HG03432 (cell line): Measurements from ENCODE around the gene IQCH.
"Not testable (repeated sequence)": the region's sequence is repeated elsewhere in the genome, so short reads cannot be mapped to it uniquely, and the experiment has no call there.

ENCODE experiments used
- ATAC-seq: cut with Tn5 transposase; IDR thresholded peaks from one replicate; pipeline ENCODE4 v1.9.1; 2021; ENCODE audit warnings: mild to moderate bottlenecking, moderate library complexity; ENCODE audit not compliant: unreplicated experiment

The IQCH gene

DNA sequence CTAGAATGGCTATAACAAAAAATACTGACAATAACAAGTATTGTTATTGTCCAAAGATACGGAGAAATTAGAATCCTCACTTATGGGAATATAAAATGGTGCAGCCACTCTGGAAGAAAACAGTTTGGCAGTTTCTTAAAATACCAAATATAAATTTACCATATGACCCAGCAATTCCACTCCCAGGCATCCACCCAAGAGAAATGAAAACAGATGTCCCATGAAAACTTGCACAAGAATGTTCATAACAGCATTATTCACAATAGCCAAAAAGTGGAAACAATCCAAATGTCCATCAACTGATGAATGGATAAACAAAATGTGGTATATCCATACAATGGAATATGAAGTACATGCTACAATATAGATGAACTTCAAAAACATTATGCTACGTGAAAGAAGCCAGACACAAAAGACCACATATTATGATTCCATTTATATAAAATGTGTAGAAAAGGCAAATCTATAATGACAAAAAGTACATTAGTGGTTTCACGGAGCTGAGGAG is 9.6 kb upstream of the IQCH start:
- ATAC-seq, result no peak

- ATAC-seq, result not testable (repeated sequence)
These were observed 8.0 kb upstream of the IQCH start for GRCh38 chr15:67246606-67247005.

- no peak for ATAC-seq
These were observed 6.5 kb upstream of the IQCH start for GRCh38 chr15:67248011-67248505.

GRCh38 chr15:67249830-67250229 is 4.8 kb upstream of the IQCH start:
- ATAC-seq, result no peak

- ATAC-seq, result no peak
These were observed 3.3 kb upstream of the IQCH start for GRCh38 chr15:67251318-67251717.

DNA sequence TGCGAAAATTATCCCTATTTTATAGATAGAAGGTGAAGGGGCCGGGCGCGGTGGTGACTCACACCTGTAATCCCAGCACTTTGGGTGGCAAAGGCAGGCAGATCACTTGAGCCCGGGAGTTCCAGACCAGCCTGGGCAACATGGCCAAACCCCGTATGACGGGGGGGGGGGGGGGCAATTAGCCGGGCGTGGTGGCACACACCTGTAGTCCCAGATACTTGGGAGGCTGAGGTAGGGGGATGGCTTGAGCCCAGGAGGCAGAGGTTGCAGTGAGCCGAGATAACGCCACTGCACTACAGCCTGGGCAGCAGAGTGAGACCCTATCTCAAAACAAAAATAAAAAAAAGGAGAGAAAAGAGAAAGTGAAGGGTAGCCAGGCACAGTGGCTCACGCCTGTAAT is 1.5 kb upstream of the IQCH start:
- no peak for ATAC-seq

DNA sequence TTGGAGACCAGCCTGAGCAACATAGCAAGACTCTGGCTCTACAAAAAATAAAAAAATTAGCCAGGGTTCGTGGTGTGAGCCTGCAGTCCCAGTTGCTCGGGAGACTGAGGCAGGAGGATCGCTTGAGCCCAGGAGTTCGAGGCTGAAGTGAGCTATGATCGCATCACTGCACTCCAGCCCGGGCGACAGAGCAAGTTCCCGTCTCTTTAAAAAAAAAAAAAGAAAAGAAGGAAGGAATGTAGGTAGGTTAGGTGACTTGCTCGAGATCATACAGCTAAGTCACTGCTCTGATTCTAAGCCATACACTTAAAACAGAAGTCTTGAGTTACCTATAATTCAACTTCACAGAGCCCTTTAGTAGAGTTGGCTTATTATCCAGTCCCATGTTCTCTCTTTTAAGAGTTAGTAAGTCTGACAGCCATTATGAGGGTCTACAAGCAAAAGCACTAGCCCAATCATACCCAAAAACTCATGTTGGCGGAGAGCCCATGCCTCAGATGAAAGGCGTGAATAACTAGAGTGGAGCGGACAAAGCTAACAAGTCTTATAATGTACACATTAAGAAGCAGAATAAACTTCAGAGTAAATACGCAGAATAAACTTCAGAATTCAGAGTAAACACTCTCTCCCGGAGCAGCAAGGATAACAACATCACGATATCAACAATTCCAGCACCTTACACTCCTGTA is 893 bp upstream of the IQCH start:
- no peak for ATAC-seq

DNA sequence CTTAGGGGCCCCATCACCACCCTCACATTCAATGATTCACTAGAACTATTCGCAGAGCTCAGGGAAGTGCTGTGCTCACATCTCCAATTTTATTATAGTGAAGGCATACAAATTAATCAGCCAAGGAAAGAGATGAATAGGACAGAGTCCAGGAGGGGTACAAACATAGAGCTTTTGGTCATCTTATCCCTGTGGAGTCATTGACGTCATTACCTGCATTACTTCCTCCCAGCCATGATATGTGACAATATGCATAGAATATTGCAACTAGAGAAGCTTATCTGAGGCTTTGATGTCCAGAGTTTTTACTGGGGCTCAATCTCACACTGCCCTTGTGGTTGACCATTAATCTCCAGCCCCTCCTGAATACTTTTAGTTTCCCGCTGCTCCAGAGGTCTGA is 1.5 kb downstream of the IQCH start:
- ATAC-seq, result no peak

GRCh38 chr15:67258412-67258811 is 3.8 kb downstream of the IQCH start:
- ATAC-seq, result not testable (repeated sequence)

GRCh38 chr15:67259379-67259778 is 4.8 kb downstream of the IQCH start:
- no peak for ATAC-seq

GRCh38 chr15:67259806-67260205 is 5.2 kb downstream of the IQCH start:
- ATAC-seq, result no peak

- no peak for ATAC-seq
These were observed 12.3 kb downstream of the IQCH start for GRCh38 chr15:67266870-67267269.

DNA sequence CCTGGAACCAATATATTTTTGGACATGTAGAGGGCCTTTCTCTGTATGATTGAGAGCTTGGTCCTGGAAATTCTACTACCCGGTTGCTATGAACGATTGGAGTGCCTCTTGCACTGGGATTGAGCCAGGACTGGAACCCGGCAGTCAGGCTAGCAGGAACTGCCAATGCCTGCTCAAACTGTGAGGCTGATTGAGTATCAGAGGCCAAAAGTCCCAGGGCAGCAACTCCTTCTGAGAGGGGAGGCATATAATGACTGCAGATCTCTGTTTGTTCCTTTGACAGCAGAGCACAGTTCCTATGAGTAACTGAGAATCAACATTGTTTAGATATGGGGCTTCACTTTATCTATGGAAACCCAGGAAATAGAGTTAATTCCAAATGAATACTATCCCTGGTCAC is 12.9 kb downstream of the IQCH start:
- ATAC-seq, result no peak

DNA sequence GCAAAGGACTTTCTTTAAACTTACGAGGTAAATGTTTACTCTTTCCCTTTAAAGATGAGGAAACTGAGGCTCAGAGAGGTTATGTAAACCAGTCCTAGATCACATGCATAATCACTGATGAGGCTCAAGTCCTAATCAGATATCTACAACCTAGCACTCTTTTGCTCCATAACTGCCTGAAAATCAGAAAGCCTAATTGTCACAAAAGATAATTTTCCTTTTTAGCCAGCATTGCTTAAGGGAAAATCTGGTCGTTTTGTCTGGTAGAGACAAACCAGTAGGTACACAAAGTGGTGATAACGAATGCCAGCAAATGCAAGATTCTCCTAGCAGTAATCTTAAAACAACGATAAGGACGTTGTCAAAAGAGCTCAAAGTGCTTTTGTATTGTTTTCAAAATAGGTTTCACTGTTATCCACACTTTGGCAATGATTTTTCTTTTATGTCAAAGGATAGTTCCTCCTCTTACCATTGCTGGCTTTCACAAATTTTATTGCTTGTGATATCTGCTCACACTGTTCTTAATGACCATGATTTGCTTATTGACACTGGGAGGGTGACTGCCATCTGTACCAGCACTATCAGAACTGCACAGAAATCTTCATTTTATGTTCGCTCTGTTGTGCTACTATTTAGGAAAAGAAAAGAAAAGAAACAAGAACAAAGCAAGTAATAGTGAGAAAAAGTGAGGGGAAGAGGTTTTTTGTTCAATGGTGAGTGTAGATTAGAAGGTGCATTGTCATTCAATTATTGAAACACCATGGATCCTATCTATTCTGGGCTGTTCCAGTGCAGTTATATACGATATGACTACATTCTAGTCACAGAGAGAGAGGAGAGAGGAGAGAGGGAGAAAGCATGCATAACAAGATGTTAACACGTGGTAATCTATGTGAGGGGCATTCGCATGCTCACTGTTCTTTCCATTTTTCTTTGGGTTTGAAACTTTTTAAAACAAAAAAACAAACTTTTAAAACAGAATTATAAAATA is 13.7 kb downstream of the IQCH start:
- ATAC-seq, result no peak

DNA sequence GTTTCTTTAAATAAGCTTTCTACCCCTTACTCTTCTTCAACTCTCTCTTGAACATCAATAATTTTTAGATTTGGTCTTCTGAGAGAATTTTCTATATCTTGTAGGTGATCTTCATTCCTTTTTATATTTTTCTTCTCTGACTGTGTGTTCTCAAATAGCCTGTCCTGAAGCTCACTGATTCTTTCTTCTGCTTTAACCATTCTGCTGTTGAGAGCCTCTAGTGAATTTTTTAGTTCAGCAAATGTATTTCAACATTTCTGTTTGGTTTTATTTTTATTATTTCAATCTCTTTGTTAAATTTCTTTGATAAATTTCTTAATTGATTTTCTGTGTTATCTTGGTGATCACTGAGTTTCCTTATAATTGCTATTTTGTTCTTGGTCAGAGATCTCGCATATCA is 19.6 kb downstream of the IQCH start:
- ATAC-seq, result no peak

- no peak for ATAC-seq
These were observed 22.1 kb downstream of the IQCH start for GRCh38 chr15:67276666-67277065.

GRCh38 chr15:67280217-67280616 is 25.6 kb downstream of the IQCH start:
- ATAC-seq, result no peak

- no peak for ATAC-seq
These were observed 27.1 kb downstream of the IQCH start for GRCh38 chr15:67281714-67282113.

DNA sequence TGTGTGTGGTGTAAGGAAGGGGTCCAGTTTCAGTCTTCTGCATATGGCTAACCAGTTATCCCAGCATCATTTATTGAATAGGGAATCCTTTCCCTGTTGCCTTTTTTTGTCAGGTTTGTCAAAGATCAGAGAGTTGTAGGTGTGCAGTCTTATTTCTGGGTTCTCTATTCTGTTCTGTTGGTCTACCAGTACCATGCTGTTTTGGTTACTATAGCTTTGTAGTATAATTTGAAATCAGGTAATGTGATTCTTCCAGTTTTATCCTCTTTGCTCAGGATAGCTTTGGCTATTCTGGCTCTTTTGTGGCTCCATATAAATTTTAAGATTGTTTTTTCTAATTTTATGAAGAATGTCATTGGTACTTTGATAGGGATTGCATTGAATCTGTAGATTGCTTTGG is 31.0 kb downstream of the IQCH start:
- not testable (repeated sequence) for ATAC-seq

DNA sequence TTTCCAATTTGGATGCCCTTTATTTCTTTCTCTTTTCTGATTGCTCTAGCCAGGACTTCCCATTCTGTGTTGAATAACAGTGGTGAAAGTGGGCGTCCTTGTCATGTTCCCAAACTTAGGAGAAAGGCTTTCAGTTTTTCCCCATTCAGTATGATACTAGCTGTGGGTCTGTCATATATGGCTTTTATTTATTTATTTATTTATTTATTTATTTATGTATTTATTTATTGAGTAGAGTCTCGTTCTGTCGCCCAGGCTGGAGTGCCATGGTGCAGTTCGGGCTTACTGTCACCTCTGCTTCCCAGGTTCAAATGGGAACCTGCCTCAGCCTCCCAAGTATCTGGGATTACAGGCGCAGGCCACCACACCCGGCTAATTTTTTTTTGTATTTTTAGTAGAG is 31.8 kb downstream of the IQCH start:
- ATAC-seq, result not testable (repeated sequence)

- ATAC-seq, result no peak
These were observed 35.7 kb downstream of the IQCH start for GRCh38 chr15:67290319-67290718.

DNA sequence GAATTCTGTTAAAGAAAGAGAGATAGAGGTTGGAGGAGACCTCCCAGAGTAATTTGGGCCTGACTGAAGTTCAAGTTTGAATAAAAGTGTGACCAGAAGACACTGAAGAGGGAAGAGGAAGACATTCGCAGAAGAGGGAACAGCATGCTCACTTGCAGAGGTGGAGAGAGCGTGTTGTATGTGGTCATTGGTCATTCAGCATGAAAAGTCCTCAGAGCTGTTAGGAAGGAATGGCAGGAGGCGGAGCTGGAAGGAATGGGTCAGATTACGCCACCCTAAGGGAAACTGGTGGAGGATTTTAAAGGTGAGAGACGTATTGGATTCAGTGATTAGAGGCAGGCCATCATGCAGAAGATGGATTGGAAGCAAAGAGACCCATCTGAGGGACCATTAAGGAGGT is 41.6 kb downstream of the IQCH start:
- no peak for ATAC-seq
